ENCODE results near the gene S100A3. TPM values are rescaled to one million over a fixed set of nuclear protein-coding genes. Genes with fewer than 3 reads are reported as not detected.

Gene S100A3
- total RNA-seq, 4 donors from 2014 or later: 1.2 to 78.2 (median 2.2) TPM; not detected in 1

- intact Hi-C loops (cut with DNase I; ENCODE audit: low total_unique reads): loop anchor here (10.0 kb wide), 1 partner anchor 88 kb away; the partner anchor contains the start of genes S100A1 and S100A13
- peak; percentile 62 to 90 for DNase-seq (ENCODE audit: low spot score in 2 of 2)
- 67 to 69% methylated on average over 9 of the region's 9 CpGs for WGBS, 2 donors
- H3K4me3 ChIP-seq (ENCODE audit: low read depth, poor library complexity, severe bottlenecking): no peak overlapping the region
- TF ChIP-seq CTCF (IDR thresholded peaks at IDR 0.05) (no peak), POLR2A (IDR thresholded peaks at IDR 0.05) (no peak)
Observed at GRCh38 chr1:153536671-153537375, 12.2 kb downstream of the S100A3 start.

- 0 to 2% methylated on average over 19 to 31 of the region's 38 CpGs for WGBS, 2 donors
- intact Hi-C loops (cut with DNase I; ENCODE audit: low total_unique reads): loop anchor here (10.0 kb wide), 1 partner anchor 89 kb away; the partner anchor contains the start of genes S100A1 and S100A13
- DNase-seq (ENCODE audit: low spot score in 2 of 2): peak; percentile 90 to 98
- H3K4me3 ChIP-seq (ENCODE audit: low read depth, poor library complexity, severe bottlenecking): peak overlapping the region; percentile 69
- no peak for TF ChIP-seq CTCF (IDR thresholded peaks at IDR 0.05)
- peak in 1 of 2 donors; percentile 5 for TF ChIP-seq POLR2A (IDR thresholded peaks at IDR 0.05)
Observed at GRCh38 chr1:153536012-153536670, 12.9 kb downstream of the S100A3 start.

GRCh38 chr1:153535242-153536011 lies 13.6 kb downstream of the S100A3 start, which contains the start of gene S100A6:
TSS of gene S100A6 (minus strand) at chr1:153535991. CDS start at chr1:153535339, 652 bp downstream.
- intact Hi-C loops (cut with DNase I; ENCODE audit: low total_unique reads): loop anchor here (10.0 kb wide), 1 partner anchor 89 kb away; the partner anchor contains the start of genes S100A1 and S100A13
- peak; percentile 83 to 96 for DNase-seq (ENCODE audit: low spot score in 2 of 2)
- 1 to 2% methylated on average over 9 to 18 of the region's 18 CpGs for WGBS, 2 donors

GRCh38 chr1:153534925-153535241 lies 14.2 kb downstream of the S100A3 start:
- DNase-seq (ENCODE audit: low spot score in 2 of 2): peak in 1 of 2 donors; percentile 82
- WGBS, 2 donors: 43 to 47% methylated on average over 3 of the region's 3 CpGs
- intact Hi-C loops (cut with DNase I; ENCODE audit: low total_unique reads): loop anchor here (10.0 kb wide), 1 partner anchor 90 kb away; the partner anchor contains the start of genes S100A1 and S100A13
- peak overlapping the region; percentile 69 for H3K4me3 ChIP-seq (ENCODE audit: low read depth, poor library complexity, severe bottlenecking)
- TF ChIP-seq CTCF (IDR thresholded peaks at IDR 0.05) (no peak), POLR2A (IDR thresholded peaks at IDR 0.05) (no peak)

More at GRCh38 chr1:153535242-153536011, 13.6 kb downstream of the S100A3 start, which contains the start of gene S100A6:
- H3K4me3 ChIP-seq (ENCODE audit: low read depth, poor library complexity, severe bottlenecking): peak within 1 kb of the TSS; percentile 69
- TF ChIP-seq POLR2A (IDR thresholded peaks at IDR 0.05) (peak in 1 of 2 donors; percentile 65), CTCF (IDR thresholded peaks at IDR 0.05) (no peak)

- intact Hi-C loops (cut with DNase I; ENCODE audit: low total_unique reads): loop anchor here (10.0 kb wide), 1 partner anchor 90 kb away; the partner anchor contains the start of genes S100A1 and S100A13
- peak; percentile 56 to 86 for DNase-seq (ENCODE audit: low spot score in 2 of 2)
- 23 to 25% methylated on average over 7 of the region's 7 CpGs for WGBS, 2 donors
- TF ChIP-seq POLR2A (IDR thresholded peaks at IDR 0.05): no peak
- H3K4me3 ChIP-seq (ENCODE audit: low read depth, poor library complexity, severe bottlenecking): peak overlapping the region; percentile 69
Observed at GRCh38 chr1:153534226-153534924, 14.7 kb downstream of the S100A3 start.
